GM18508 (cell line): Measurements from ENCODE around the gene TNIK.

Experiments
- ATAC-seq: cut with Tn5 transposase; IDR thresholded peaks from one replicate; pipeline ENCODE4 v1.9.1; 2021; ENCODE audit warnings: moderate number of reproducible peaks; ENCODE audit not compliant: insufficient read depth, unreplicated experiment

The TNIK gene

DNA sequence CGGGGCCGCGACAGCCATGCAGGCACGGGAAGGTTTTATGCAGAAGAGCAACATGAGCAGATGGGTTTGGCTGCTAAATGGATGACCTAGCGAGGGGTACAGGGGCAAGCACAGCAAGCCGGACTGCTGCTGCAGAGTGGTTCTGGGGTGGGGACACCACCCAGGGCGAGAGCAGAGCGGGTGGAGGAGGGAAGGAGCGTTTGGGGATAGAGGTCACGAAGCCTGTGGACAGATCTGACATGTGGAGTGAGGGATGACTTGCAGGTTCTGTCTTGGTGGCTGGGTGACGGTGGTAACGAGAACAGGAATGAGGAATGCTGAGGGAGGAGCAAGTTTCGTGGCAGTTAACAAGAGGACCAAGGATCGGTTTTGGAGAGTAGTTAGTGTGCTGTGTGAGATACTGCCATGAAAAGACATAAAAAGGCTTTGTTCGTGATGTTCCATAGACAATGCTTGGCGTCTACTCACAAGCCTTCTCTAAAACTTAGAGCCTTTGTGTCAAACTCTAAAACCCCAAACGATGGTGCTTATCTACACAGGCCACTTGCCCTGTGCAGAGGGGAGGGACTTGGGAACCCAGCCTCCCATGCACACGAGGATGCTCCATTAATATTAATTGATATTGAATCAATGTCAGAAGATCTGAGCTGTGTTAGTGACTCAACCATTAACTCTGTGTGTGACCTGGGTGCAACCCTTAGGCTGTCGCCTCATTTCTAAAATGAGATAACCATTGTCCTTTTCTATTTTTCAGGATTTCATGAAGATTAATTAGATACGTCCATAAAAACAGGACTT lies 301.0 kb downstream of the TNIK start:
- no peak for ATAC-seq

DNA sequence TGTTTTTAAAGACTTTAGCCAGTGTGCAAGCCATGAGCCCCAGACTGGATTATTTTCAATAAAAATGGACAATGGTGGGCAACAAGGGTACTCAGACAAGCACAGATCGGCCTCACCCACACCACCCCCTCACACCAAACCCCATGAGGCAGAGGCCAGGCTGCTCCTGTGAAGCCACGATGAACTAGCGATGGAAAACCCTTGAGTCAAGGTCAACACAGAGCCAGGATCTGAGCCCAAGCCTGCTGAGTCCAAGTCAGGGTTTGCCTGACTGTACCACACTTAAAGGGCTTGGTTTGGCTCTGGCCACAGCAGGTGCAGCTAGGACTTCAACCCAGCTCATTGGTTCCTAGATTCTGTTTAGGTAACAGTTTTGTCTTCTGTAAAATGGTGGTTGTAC lies 302.2 kb downstream of the TNIK start:
- ATAC-seq = no peak

DNA sequence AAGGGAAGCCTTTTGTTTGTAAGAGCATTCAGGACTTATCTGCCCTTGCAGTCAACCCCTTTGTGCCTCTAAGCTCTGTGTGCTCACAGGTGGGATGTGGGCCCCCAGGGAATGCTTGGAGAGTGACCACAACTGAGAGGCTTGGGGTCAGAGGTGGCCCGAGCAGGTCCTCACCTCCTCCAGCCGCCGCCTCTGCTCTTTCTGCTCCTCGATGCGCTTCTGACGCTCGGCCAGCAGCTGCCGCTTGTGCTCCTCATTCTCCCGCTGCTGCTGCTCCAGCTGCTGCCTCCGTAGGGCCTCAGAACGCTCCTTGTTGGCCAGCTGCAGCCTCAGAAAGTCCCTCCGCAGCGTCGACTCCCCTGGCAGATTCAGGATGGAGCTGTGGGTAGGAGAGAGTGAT lies 302.9 kb downstream of the TNIK start:
- no peak for ATAC-seq

DNA sequence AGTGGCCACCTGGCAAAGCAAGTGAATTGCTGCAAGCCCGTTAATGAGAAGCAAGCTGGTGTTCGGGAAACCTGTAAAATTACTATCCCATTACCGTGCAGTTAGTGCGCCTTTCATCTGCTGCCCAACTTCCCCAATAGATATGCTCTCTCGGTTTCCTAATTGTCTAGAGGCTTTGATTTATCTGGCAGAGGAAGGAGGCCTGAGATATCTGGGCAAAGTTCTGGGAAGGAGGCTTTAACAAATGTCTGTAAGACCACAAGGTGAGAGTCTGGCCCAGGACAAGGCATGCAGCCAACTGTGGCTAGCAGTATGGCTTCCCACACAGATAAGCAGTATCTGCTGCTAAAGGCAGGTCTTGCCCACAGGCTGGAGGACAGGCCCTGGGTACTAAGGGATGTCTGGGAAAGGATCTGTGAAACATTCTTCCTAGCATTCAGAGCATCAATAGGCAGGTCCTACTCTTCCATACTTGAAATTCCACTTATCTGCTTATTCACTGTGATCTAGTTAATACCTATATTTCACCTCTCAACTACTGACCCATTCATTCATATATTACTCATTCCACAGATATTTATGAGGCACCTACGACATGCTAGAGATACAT lies 303.7 kb downstream of the TNIK start:
- no peak for ATAC-seq

DNA sequence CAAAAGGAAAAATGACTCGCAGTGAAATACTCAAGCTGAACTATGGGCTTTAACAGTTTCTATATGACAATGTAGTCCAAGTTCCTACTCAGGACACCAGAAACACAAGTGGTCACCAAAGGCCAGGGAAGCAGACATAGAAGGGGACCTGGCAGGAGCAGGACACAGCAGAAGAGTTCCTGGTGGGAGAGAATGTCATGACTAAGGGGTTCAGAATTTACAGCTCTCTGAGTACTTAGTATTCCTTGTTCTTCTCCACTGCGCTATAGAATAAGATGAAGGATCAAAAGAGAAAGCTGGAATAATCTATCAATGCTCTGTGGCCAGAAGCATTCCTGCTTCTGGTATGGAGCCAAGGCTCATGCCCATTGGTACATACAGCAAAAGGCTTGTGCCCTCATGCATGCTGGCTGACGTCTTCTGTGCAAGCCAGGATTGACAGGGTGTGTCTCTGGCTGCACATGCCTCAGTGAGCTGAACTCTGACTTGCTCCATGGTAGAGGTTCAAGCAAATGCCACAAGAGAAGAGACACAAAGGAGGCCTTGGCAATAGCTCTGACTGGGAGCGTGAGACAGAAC lies 305.0 kb downstream of the TNIK start:
- ATAC-seq = no peak

DNA sequence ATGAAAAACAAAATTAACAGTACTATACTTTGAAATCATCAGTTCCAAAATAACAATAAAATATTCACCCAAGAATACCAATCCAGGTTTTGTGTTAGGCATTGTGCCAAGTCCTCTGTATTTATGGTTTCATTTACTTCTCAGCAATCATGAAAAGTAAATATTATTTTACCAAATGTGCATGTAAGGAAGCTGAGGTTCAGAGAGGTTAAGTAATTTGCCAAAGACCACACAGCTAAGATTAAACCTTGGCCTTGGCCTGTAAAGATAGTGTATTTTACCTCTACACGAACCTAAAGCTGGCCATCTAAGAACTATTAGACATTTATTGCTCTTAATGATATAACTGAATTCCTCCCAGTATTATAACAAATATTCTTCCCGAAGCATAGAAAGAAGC lies 309.3 kb downstream of the TNIK start:
- no peak for ATAC-seq

DNA sequence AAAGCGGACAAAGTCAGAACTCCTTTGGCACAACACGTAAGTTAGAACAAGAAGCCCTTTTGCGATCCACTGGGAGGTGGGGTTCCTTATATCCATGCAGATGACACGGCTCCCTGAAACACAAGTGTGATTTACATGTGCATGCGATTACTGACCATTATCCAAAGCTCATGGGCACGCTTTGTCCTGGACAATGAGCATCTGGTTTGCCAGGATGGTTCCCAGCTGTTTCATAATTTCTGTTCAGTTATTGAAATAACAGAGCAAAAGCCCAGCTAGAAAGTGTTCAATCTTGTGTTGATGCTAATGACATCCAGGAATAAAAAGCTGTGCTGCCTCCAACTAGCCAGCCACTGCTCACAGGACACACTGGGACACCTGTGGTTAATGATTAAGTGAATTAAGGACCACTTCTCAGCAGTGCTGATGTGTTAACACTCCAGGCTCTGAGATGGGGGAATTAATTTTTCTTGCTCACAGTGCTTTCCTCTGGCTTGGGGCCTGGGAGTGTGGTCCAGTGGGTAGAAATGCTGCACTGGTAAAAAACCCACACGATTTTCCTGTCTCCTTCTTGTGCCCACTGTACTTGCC lies 310.6 kb downstream of the TNIK start:
- no peak for ATAC-seq

DNA sequence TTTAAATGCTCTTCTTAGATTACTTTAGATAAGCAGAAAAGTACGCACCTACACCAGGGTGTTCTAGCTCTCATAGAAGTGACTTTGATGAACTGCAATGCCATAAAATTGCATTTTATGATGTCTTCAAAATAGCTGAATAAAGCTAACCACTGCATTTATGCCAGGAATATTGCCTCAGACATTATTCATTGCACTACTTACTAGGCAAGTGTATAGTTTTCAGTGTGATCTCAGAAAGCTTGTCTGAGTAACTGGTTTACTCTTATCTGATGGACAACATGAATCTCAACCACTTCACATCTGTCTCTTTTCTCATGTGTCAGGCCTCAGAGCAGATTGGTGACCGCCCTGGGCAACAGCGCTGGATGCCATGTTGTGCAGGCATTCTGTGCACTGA lies 314.4 kb downstream of the TNIK start:
- ATAC-seq = no peak

DNA sequence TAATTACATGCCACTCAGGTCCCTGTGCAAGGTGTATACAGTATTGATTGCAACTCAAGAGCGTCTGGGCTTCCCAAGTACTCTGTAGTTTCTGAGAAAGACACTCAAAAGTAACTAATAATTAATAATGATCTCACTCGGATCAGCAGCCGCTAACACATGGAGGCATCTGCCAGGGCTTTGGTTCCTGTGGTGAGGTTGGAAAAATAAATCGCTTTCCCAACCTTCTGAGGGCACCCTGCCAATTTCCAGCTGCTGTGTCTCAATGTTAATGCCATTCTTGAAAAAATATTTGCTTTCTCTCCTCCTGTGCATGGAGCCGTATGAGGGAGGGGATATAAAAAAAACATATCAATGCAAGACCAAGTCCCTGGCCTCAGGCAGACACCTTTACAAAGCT lies 317.2 kb downstream of the TNIK start:
- no peak for ATAC-seq

DNA sequence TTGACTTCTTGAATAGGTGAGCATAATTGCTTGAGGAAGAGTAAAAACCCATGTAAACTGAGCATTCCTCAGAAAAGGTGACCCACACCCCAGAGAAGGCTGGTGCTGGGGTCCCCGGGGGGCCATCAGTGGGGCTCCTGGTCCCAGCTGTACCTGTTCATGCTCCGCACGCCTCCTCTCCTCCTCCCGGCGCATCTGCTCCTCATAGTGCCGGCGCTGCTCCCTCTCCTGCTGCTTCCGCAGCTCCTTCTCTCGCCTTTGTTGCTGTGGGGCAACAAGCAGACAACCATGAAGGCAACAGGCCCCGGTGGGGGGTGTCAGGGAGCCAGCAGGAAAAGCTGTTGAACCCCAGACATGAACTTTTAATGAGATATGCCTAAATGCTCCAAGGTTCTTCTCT lies 320.0 kb downstream of the TNIK start:
- ATAC-seq = no peak

DNA sequence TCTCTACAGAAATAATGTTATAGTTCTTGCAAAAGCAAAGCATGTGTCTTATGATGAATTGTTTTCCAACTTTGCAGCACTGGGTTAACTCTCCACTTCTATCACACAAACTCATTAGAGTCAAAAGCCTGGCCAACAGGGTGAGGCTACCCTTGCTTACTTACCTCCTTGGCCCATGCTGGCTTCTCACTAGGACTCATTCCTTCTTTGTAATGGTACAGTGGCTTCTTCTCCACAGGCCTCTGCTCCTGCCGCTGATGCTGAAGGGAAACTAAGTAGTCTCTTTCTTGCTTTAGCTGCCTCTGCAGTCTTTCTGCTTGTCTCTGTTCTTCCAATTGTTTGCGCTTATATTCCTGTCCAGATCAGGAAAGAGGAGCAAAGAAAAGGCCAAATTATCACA lies 322.2 kb downstream of the TNIK start:
- no peak for ATAC-seq

DNA sequence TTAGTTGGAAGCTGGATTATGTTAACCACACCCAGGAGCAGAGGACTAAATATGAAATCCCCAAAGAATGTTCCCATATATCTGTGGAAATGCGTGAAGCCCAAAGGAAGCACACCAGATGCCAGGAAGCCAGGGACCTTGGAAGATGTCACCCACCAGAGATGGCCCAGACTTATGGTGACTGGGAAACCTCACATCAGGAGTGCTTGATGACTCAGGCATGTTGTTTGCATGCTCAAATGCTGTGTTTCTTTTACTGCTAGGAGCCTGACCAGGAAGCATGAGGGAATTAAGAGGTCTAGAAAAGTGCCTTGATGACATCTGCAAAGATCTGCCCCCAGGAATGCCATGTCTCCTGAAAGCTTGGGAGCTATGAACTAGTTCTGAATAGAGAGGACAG lies 324.7 kb downstream of the TNIK start:
- no peak for ATAC-seq

DNA sequence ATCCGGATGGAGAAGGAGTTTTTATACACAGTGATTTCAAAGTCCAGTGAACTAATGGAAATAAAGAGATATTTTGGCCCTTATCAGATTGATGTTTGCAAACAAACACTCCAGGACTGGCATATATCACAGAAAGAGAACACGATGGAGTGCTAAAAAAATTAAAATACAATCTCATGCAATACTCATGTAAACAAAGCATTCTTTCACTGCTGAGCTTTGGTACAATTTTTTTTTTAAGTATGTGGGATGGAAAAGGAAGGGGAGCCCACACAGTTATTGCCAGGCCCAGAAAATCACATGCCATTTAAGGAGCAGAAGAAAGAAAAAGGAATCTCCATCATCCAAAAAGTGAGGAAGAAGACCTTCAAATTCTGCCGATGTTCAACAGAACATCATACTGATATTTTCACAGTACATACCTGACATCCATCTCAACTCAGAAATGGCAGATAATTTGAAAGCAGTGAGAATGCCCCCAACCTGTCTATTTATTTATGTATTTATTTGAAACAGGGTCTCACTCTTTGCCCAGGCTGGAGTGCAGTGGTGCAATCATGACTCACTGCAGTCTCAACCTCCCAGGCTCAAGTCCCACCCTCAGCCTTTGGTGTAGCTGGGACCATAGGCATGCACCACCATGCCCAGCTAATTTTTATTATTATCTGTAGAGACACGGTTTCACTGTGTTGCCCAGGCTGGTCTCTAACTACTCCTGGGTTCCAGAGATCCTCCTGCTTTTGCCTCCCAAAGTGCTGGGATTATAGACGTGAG lies 326.2 kb downstream of the TNIK start:
- ATAC-seq = no peak

DNA sequence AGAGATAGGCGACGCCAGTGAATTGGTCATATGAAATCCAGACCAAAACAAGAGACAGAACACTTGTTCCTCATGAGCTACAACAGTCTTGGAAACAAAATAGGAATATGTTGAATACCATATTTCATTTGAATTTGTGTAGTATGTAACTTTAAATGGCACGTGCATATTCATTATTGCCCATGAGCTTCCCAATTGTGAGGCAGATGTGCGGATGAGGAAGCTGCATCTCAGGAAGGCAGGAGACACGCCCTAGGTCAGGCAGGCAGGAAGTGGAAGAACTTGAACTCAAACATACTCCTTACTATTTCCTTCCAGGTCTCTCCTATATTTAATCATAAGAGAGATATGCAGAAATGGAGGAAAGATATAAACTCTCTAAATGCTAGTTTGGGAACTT lies 326.9 kb downstream of the TNIK start:
- ATAC-seq = no peak

DNA sequence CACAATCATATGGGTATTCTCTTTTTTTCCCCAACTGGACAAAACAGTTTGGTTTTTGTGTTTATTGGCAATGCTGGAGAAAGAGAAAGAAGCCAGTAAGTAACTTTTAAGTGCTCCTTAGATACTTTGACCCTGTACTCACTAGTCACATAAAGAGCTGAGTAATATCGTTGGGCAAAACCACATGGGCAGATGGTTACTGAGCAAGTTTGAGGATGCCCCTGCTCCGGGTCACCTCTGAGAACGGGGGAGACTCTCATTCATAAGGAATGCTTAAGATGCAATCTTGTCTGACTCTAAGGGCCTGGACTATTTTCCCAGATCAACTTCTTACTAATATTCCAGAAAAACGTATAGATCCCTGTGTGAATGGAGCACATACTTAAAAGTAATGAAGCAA lies 327.3 kb downstream of the TNIK start:
- ATAC-seq = no peak

DNA sequence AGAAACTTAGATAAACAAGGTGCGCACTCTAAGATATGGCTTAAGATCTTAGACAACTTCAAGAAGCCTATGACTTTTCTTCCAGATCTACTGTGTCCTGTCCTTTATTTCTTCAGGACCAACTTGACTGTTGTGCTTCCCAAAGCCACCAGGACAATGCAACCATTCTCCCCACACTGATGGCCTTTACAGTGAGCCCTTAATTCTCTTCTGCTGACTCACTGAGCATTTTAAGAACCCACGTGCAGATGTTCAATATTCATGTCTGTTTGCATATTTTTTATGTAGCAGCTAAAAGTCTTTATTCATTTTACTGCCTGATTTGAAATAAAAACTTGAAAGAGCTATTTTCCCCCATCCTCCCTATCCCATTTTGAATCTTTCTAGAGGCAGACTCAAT lies 330.4 kb downstream of the TNIK start:
- no peak for ATAC-seq

DNA sequence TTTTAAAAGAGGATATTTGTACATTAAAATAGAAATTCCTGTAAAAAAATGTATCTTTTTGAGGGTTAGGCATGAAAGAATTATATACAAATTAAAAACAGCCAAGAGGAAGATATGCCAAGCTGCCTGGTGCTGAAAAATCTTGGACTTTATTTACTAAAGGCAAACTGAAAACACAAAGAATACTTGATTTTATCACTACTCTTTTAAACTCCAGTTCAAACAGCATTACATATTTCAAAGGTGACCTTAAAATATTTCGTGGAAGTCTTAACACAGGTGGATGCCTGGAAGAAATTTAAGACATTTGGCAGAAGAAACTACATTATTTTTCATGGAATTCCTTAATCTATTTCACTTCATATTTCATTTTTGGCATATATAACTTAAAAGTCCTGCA lies 332.6 kb downstream of the TNIK start:
- no peak for ATAC-seq

DNA sequence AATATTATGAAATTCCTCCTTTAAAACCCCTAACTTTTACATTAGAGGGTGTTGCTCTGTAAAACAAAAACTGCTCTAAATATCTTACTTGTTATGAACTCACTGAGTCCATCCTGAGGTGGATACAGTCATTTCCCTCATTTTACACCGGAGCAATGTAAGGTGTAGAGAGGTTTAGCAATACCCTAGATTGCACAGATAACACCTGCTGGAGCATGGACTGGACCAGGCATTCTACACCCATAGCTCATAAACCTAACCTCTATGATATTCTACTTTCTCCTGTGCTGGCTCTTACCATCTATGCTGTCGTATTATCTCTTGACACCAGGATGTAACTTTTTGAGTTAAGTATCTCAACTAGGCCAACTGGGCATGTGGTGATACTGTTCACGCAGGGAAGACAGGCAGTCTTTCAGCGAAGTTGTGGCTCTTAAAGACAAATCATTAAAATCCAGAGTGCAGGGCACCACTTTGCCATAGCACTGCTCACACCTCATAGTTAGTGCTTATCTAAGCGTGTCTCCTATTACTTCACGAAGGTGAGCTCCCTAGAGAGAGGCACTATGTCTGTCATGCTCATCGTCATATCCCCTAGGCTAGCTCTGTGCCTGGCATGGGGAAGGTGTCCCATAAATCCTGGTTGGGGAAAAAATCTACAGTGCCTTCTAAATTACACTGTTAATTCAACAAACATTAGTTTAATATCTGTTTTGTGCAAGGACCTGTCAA lies 333.6 kb downstream of the TNIK start:
- no peak for ATAC-seq

DNA sequence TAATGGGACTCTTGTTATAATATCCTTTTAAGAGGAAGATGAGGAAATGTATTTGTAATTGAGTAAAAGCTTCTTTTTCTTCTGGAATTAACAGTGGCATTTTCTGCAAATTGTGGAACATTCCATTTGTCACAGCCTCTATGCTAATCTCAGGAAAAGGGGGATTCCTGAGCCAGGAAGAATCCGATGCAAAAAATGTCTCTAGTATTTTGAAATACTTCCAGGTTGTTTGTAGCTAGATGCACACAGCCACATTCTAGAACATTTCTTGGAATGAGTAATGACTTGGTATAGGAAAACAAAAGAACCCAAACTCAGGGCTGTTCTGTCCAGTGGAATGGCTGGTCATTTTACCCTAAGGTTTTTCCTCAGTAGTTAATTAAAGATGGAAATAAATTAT lies 335.2 kb downstream of the TNIK start:
- no peak for ATAC-seq

DNA sequence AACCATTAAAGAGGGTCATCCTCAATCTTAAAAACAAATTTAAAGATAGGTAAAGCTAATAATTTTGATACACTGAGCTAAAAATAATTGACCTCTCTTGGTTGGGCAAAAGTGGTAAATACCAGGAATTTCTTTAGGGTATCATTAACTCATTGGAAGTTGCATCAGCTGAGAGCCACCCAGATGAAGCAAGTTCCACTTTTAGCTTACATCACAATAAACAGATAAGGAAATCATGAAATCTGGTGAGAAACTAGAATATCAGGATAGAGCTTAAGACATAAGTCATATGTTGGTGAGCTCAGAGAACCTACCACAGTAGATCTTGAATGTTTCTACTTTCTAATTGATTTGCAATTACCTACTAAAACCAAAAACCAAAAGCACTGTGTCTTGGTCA lies 336.3 kb downstream of the TNIK start:
- no peak for ATAC-seq
